T1000 (cell line): ENCODE data around the gene ZFP62.
A peak's percentile ranks its signal among the peaks of the same experiment; 100 is the strongest.

ENCODE experiments used
- DNase-seq: peaks from one replicate; lab custom pipeline; 2025; ENCODE audit warnings: mixed read lengths; lab: John Stamatoyannopoulos, UW

Gene ZFP62

GRCh38 chr5:180810210-180810958 is 50.7 kb downstream of the ZFP62 start:
- DNase-seq = peak; percentile 92

GRCh38 chr5:180809403-180810209 is 51.5 kb downstream of the ZFP62 start:
- peak; percentile 90 for DNase-seq

DNA sequence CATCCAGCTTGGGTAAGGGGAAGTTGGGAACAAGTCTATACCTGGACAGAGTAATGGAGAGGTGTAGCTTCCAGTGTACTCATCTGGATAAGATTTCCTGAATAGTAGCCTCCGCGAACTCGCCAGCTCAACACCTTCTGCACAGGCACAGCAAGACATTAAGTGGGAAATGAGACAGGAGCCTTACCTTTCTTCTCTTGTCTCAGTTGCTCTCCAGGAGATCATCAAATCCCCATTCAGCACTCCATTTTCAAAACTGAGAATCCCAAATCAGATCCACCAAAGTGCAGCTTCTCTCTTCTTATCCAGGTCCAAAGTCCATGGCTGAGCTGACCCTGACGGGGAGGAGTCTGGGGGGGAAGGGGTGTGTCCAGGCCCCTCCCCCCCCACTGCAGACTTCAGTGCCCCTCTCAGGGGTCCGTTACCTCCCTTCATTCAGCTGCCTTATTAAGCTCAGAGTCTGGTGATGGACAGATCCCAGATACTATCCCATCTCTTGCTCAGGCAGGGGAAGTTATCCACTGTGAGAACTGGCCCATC is 52.5 kb downstream of the ZFP62 start:
- no peak for DNase-seq

DNA sequence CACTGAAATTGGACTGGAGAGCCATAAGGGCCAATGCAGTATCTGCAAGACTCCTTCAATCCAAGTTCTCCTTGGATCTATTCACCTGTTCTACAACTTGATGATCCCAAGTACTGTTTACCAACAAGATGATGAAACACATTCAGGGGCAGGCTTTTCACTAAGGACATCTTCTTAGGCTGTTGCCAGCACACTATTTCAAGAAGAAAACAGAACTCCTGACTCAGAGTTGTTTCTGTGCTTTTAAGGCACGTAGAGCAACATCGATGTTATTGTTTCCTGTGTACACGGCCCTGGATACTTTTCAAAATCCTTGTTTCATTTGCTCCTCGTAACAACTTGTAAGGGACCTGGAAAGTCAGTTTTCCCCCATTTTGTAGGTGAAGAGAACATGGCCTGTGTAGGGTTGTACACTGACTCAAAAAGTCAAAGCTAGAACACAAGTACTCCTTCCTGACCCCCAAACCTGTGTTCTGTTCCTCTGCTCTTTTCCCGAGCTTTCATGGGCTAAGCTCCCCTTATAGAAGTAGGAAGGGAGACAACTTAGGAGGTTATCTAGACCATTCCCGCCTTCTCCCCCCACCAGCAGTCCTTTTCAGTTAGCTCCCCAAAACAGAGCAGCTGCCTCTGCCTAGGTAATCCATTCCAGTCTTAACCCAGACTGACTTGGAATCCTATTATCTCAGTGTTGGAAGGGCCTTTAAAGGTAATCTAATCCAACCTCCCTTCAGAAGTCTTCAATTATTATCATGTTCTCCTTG is 53.2 kb downstream of the ZFP62 start:
- no peak for DNase-seq

- DNase-seq = no peak
Measured at GRCh38 chr5:180807046-180807445, 54.0 kb downstream of the ZFP62 start.

- no peak for DNase-seq
Measured at GRCh38 chr5:180806351-180807011, 54.6 kb downstream of the ZFP62 start.

DNA sequence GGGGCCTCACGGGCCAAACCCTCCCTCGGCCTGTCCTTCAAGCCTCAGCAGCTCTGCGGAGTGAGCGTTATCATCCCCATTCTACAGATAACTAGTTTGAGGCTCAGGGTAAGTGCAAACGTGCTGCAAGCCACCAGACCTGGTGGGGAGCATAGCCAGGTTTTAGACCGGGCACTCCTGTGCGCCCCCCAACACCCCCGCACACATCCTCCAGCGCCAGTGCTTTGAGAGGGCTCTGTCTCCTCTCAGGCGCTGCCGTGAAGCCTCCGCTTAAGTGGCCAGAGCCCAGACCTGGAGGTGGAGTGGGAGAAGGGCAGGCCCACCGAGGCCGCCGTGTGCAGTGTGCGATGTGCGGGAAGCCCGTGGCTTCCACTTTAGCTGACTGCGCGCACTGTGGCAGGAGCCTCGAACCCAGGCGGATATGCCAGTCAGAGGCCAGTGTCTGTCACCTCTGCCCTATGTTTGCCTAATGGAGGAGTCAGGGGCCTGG is 56.9 kb downstream of the ZFP62 start:
- DNase-seq = no peak

DNA sequence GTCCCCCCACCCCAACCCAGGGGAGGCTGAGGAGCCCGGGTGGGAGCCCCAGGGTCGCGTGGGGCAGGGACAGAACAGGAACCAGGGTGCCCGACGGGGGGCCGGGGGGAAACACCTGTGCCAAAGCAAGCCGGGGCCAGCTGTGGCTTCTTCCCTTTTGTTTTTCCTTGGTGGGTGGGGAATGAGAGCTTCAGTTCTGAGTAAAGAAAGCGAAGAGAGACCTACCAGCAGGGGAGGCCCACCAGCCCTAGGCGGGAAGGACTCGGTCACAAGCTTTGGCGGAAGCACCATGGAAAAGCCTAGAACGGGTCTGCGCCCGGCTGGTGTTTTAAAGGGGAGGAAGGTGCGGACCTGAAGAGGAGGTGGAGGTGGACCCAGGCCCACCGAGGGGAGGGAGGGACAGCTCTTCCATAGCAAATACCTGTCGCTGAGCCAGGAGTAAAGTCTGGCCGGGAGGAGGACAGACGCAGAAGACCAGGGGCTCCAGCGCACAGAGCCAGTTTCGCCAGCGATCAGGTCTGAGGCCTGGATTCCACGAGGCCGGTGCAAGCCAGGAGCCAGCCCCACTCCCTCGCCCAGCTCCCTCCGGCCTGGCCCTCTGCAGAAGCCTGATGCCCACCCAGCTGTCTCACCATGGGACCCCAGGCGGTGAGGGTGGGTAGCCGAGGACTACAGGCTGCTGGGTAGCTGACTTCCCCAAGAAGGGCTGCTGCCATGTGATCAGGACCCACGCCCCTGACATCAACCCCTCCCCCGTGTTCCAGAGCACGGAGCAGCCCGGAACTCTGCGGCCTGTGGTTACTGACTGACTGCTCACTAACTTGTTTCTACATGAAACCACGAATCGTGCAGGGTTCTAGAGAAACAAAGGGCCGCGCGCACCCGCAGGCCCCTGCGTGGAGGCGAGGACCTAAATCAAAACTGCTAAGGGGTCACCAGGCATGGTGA is 57.6 kb downstream of the ZFP62 start:
- no peak for DNase-seq

- DNase-seq = peak; percentile 46
Measured at GRCh38 chr5:180802325-180803180, 58.5 kb downstream of the ZFP62 start, which contains the start of gene MGAT1. Gene MGAT1 (minus strand): TSS chr5:180802806. CDS start chr5:180792971, 9,835 bp downstream.

DNA sequence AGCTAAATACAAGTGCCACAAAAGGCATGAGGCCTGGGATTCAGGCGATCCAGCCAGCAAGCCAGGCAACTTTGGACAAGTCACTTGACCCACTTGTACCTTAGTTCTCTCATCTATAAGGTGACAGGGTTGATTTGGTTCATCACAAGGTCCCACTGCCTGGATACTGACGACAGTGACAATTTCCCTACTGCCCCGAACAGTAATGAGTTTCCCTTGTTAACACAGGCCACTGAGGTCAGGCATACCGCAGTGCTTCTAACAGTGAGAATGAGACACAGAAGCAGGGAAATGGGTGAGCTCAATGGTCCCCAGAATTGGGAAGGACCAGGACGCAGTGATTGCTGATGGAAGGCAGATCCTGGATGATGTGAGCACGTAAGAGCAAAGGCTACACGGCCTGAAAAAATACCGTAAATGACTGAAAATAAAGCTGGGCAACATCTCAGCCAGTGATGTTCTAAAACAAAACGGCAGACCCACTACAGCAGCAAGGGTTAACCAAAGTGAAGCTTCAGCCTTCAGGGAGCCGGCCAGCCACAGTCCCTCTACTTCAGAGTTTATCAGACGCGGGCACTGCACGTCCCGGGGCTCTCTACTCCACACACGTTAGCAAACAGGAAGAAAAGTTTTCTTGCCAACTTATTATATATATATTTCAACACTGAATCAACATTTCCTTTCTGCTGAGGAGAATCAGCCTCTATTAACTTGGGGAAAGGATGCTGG is 59.3 kb downstream of the ZFP62 start:
- DNase-seq = no peak

- peak; percentile 59 for DNase-seq
Measured at GRCh38 chr5:180799902-180800801, 60.9 kb downstream of the ZFP62 start.

DNA sequence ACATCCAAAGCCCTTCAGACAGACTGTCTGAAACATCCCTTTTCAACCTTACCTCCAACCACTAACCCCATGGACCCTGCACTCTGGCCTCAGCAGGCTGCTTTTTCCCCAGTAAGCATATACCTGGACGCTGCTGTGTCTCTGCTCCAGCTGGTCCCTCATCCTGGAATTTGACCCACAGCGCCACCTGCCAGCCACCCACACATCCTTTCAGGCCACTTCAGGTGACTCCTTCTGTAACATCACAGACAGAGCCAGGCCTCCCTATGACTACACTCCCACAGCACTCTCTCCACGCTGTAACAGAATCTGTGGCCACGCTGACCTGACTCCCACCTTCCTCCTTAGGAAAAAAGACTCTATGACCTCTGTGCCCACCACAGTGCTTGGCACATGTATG is 61.9 kb downstream of the ZFP62 start:
- no peak for DNase-seq

GRCh38 chr5:180798193-180798592 is 62.9 kb downstream of the ZFP62 start:
- no peak for DNase-seq
